Mucosa of stomach (tissue), 1 donor: ENCODE measurements around the gene FOSL1.
"Not testable (repeated sequence)": the region's sequence is repeated elsewhere in the genome, so short reads cannot be mapped to it uniquely, and the experiment has no call there.

Experiments used
- H3K27me3 ChIP-seq: one replicate; pipeline ENCODE4 v1.7.0; 2013; ENCODE audit warnings: mild to moderate bottlenecking, low read length; ENCODE audit not compliant: control insufficient read depth, insufficient read depth
- H3K36me3 ChIP-seq: one replicate; pipeline ENCODE4 v1.7.0; 2013; ENCODE audit warnings: low read length; ENCODE audit not compliant: control insufficient read depth, insufficient read depth
- H3K4me1 ChIP-seq: one replicate; pipeline ENCODE4 v1.7.0; 2013; ENCODE audit warnings: mild to moderate bottlenecking, low read length; ENCODE audit not compliant: control insufficient read depth, insufficient read depth
- H3K4me3 ChIP-seq: one replicate; pipeline ENCODE4 v1.7.0; 2013; ENCODE audit warnings: low read length
- H3K9ac ChIP-seq: one replicate; pipeline ENCODE4 v1.7.0; 2013; ENCODE audit warnings: mild to moderate bottlenecking, low read length, moderate library complexity
- H3K9me3 ChIP-seq: one replicate; pipeline ENCODE4 v1.7.0; 2013; ENCODE audit warnings: mild to moderate bottlenecking, low read length, moderate library complexity; ENCODE audit not compliant: control insufficient read depth
- donor health status: Pancreatic carcinoma.

The FOSL1 gene

DNA sequence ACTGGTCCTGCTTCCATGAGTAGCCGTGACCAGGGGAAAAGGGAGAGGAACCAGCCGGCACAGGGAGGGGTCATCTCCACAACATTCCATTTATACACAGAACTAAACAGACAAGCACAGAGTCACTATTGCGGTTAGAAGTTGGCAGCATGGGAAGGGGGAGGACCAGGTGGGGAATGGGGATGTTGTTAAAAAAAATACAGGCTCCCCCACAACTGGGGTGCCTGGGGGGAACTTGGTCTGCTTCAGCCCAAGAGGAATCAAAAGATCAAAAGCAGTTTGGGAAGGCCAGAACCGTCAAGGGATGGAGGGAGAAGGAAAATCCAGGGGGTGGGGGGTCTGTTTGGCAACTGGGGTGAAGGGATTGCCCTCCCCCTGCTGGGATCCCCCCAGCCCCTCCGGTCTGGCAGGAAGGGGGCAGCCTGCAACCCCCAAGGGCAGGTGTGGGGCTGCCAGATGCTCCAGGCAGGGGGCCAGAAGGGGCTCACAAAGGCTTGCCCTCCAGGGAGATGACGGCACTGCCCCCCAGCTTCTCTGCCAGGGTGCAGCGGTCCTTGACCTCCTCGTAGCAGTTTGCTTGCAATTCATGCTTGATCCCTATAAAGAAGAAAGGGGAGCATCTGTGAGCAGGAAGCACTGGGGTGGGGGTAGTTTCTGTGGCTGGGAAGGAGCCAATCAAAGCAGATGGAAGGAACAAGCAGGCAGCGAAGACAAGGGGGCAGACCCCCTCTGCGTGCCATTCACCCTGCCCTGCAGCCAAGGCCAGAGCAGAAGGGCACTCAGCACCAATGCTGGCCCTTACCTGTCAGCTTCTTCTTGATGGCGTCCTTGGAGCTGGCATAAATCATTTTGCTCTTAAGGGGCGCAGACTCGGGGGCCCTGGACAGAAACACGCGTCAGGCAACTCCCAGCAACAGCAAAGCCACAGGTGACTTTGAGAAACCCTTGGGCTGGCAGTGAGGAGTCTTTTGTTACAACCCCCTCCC lies 45.0 kb downstream of the FOSL1 start:
- H3K4me1 ChIP-seq: peaks cover 66% of the 10 kb centered on the region
- no peak overlapping the region for H3K4me3 ChIP-seq
- no peaks in the 10 kb centered on the region for H3K27me3 ChIP-seq
- peak overlapping the region; percentile 25 for H3K9ac ChIP-seq
- H3K9me3 ChIP-seq: peaks cover 5% of the 10 kb centered on the region
- H3K36me3 ChIP-seq: peaks cover 49% of the 10 kb centered on the region

DNA sequence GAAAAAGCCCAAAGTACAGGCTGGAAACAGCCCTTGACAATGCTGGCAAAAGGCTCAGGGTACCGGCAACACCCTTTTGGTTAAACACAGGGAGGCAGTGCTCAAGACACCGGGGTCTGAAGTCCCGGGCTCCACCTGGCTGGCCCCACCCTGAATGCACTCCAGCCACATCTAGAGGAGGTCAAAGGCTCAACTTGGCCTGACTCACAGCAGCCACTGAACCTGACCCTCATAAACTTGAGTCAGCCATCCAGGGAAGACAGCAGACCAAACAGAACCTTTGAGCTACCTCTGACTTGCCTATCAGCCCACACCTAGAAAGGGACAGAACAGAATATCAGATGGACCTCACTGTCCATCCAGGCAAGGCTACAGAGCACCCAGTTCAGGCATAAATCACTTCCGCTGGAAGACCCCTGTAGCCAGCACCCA lies 46.0 kb downstream of the FOSL1 start:
- peaks cover 69% of the 10 kb centered on the region for H3K4me1 ChIP-seq
- peaks cover 5% of the 10 kb centered on the region for H3K9me3 ChIP-seq
- peak overlapping the region; percentile 27 for H3K9ac ChIP-seq
- H3K4me3 ChIP-seq: no peak overlapping the region
- H3K36me3 ChIP-seq: peaks cover 49% of the 10 kb centered on the region
- no peaks in the 10 kb centered on the region for H3K27me3 ChIP-seq

DNA sequence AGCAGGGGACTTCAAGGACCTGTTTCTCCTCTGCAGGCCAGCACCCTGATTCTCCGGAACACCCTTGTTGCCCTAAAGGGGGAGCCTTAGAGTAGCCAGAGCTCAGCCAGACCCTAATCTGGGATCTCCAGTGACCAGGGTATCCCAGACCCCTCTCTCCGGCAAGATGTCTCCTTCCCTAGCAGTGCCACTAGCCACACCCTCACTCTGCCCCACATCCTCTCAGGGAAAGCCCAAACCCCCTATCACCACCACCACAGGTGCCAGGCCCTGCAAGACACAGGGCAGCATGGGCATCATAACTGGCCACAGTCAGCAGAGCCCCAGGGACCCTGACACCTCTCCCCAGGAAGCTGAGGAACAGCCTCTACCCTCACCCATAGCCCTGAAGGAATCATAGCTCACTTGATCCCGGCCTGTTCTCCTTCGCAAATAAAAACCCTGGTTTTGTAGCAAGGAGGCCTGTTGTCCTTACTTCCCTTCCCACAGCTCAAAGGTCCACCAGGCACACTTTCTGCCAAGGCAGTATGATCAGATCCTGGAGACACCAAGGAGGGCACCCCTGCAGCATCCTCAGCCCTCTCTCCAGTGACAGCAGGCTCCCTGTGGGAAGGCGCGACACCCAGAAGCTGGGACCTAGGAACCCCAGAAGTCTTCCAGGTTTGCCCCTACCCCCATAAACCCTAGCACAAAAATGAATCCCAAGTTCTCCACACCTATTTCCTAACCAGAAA lies 46.8 kb downstream of the FOSL1 start:
- H3K27me3 ChIP-seq: no peaks in the 10 kb centered on the region
- no peak overlapping the region for H3K4me3 ChIP-seq
- peak overlapping the region; percentile 27 for H3K9ac ChIP-seq
- H3K9me3 ChIP-seq: peaks cover 5% of the 10 kb centered on the region
- peaks cover 49% of the 10 kb centered on the region for H3K36me3 ChIP-seq
- H3K4me1 ChIP-seq: peaks cover 72% of the 10 kb centered on the region

DNA sequence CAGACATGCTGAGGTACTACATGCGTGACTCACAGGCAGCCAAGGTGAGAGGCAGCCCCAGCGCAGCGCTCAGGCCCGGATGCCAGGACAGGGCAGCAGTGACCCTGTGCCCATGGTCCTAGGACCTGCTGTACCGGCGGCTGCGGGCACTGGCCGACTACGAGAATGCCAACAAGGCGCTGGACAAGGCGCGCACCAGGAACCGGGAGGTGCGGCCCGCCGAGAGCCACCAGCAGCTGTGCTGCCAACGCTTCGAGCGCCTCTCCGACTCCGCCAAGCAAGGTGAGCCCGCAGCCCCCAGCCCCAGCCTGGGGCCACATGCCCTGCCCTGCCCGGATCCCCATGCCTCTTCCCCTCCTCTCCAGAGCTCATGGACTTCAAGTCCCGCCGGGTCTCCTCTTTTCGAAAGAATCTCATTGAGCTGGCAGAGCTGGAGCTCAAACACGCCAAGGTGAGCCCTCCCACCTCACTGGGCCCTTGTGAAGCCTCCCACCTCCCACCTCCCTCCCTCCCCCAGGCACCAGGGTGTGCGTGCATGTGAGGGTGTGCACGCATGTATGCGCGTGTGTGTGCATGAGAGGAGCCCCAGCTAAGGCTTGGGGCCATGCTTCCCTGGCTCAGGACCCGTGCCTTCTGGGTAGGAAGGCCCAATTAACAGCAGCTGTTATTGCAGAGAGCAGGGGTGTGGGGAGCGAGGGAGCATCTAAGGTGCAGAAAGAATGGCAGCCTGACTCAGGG lies 47.5 kb downstream of the FOSL1 start:
- H3K4me1 ChIP-seq: peaks cover 72% of the 10 kb centered on the region
- no peaks in the 10 kb centered on the region for H3K27me3 ChIP-seq
- peaks cover 5% of the 10 kb centered on the region for H3K9me3 ChIP-seq
- H3K9ac ChIP-seq: no peak overlapping the region
- no peak overlapping the region for H3K4me3 ChIP-seq
- H3K36me3 ChIP-seq: peaks cover 49% of the 10 kb centered on the region

DNA sequence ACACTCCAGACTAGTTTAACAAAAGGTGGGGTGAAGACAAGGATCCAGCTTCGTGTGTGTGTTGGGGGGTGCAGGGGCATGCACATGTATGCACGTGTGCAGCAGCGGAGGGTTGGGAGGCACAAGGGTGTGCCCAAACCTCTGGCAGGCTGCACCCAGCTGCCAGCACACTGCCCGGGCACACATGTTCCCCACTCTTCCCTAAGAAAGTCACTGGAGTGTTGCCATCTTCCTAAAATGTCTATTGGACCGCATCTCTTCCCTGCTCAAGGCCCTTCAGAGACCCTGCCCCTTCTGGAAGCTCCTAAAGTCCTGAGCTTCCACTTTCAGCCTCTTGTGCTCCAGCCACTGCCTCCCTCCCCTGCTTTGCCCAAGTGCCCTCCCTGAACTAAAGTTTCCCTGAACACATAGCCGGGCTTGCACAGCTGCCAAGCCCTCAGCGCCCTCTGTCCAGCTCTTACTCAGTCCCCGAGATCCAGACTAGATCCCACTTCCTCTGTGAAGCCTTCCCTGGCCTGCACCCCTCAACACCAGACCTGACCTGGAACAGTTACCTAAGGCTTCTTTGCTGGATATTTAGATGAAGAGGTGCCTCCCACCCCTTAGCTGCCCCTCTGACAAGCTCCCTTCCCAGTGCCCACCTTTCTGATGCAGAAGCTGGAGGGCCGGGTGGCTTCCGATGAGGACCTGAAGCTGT lies 48.2 kb downstream of the FOSL1 start:
- H3K4me1 ChIP-seq: peaks cover 72% of the 10 kb centered on the region
- no peaks in the 10 kb centered on the region for H3K27me3 ChIP-seq
- H3K9ac ChIP-seq: no peak overlapping the region
- H3K4me3 ChIP-seq: no peak overlapping the region
- peaks cover 49% of the 10 kb centered on the region for H3K36me3 ChIP-seq
- H3K9me3 ChIP-seq: peaks cover 5% of the 10 kb centered on the region

DNA sequence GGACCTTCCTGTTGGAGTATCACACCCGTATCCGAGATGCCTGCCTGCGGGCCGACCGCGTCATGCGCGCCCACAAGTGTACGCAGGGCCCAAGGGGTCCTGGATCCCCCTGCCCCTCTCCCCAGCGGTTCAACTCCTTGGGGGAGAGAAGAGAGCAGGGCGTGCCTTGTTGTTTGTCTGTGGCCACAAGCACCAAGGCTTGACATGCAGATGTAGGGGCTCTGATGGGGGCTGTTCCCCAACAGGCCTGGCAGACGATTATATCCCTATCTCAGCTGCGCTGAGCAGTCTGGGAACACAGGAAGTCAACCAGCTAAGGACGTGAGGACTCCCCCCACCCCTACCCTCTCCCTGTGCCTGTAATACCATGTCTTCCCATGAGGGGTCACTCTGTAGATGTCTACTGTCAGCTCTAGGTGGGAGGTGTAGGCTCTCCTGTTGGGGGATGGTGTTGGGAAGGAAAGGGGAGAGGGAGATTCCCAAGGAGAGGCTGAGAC lies 49.1 kb downstream of the FOSL1 start:
- H3K9me3 ChIP-seq: peaks cover 5% of the 10 kb centered on the region
- no peak overlapping the region for H3K9ac ChIP-seq
- H3K36me3 ChIP-seq: peaks cover 49% of the 10 kb centered on the region
- no peaks in the 10 kb centered on the region for H3K27me3 ChIP-seq
- H3K4me1 ChIP-seq: peaks cover 67% of the 10 kb centered on the region
- no peak overlapping the region for H3K4me3 ChIP-seq

DNA sequence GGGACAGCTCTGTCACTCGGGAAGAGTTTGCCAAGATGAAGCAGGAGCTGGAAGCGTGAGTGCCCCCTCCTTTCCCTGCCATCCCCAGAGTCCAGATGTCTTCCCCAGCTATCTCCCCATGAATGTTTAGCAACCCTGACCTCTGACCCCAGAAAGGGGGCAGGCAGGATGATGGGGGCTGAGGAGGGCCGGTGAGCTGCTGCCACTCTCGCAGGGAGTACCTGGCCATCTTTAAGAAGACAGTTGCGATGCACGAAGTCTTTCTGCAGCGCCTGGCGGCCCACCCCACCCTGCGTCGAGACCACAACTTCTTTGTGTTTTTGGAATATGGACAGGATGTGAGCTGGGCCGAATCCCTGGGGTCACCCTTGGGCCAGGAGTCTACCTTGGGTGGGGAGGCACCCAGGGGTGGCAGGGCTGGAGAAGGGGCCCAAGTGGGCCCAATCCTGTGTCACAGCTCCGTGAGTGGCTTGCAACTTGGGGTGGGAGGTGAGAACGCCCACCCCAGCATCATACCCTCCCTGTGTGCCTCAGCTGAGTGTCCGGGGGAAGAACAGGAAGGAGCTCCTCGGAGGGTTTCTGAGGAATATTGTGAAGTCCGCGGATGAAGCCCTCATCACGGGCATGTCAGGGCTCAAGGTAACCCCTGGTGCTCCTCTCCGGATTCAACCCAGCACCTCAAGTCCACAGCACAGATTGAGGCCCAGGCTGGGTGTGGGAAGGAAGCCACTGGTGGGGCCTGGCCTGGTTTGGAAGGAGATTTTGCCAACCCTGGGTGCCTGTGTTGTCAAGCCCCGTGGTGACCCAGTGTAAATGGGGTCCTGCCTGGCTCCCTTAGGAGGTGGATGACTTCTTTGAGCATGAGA lies 49.7 kb downstream of the FOSL1 start:
- H3K4me1 ChIP-seq: peaks cover 60% of the 10 kb centered on the region
- H3K4me3 ChIP-seq: no peak overlapping the region
- H3K27me3 ChIP-seq: no peaks in the 10 kb centered on the region
- H3K9ac ChIP-seq: no peak overlapping the region
- H3K36me3 ChIP-seq: peaks cover 42% of the 10 kb centered on the region
- H3K9me3 ChIP-seq: peaks cover 5% of the 10 kb centered on the region

DNA sequence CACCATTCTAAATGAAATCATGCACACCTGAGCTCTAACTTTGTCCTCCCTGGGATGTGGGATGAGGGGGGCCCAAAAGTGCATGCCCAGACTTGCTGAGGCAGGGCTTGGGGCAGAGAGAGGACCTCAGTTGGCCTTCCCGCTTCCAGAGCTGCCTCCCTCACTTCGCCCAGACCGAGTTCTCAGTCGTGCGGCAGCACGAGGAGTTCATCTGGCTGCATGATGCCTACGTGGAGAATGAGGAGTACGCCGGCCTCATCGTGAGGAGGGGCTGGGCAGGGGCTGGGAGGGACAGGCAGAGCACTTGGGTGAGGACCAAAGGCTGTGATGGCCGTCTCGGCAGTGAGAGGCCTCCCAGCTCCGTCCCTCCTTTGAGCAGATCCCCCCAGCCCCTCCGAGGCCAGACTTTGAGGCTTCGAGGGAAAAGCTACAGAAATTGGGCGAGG lies 50.4 kb downstream of the FOSL1 start:
- peaks cover 5% of the 10 kb centered on the region for H3K9me3 ChIP-seq
- peaks cover 36% of the 10 kb centered on the region for H3K36me3 ChIP-seq
- no peak overlapping the region for H3K9ac ChIP-seq
- no peaks in the 10 kb centered on the region for H3K27me3 ChIP-seq
- peaks cover 55% of the 10 kb centered on the region for H3K4me1 ChIP-seq
- no peak overlapping the region for H3K4me3 ChIP-seq

DNA sequence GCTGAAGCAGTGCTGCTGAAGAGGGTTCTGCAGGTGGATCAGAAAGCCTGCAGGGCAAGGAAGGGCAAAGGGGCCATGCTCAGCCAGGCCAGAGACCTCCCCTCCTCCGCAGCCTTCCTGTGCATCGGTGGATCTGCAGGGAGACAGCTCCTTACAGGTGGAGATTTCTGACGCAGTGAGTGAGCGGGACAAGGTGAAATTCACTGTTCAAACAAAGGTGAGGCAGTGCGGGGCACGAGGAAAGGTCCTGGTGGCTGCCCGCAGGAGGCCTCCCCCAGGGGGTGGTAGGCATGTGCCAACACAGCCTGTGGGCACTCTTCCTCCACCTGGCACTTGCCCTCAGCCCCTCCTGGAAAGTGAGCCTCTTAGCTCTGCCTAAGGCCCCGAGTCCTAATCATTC lies 50.8 kb downstream of the FOSL1 start:
- Histone ChIP-seq H3K27me3 (no peaks in the 10 kb centered on the region), H3K36me3 (peaks cover 33% of the 10 kb centered on the region), H3K4me1 (peaks cover 55% of the 10 kb centered on the region), H3K9ac (no peak overlapping the region), H3K9me3 (peaks cover 5% of the 10 kb centered on the region), H3K4me3 (no peak overlapping the region)

DNA sequence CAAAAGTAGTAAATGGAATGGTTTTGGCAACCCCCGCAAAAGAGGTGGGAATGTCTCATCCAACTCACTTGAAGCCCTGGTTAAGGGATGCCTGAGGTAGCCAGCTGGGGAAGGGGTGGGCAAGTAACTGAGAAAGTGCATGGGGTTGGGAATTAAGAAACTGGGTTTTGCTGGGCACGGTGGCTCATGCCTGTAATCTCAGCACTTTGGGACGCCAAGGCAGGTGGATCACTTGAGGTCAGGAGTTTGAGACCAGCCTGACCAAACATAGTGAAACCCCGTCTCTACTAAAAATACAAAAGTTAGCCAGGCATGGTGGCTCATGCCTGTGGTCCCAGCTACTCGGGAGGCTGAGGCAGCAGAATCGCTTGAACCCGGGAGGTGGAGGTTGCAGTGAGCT lies 51.5 kb downstream of the FOSL1 start:
- not testable (repeated sequence) for H3K4me3 ChIP-seq, H3K9ac ChIP-seq, H3K27me3 ChIP-seq, H3K9me3 ChIP-seq
- peaks cover 50% of the 10 kb centered on the region for H3K4me1 ChIP-seq
- H3K36me3 ChIP-seq: peaks cover 29% of the 10 kb centered on the region
